ENCODE data around the gene FAM229A.

FAM229A gene

GRCh38 chr1:32334864-32335534 lies 27.3 kb downstream of the FAM229A start:
- DNase-seq (ENCODE audit: insufficient read length, low spot score) (no peak), FAIRE-seq (no peak)
- no peak for TF ChIP-seq POLR2A (IDR thresholded peaks at IDR 0.05; ENCODE audit: low read depth, low read length)

- FAIRE-seq (no peak), DNase-seq (ENCODE audit: insufficient read length, low spot score) (no peak)
- TF ChIP-seq POLR2A (IDR thresholded peaks at IDR 0.05; ENCODE audit: low read depth, low read length), result no peak
Observed at GRCh38 chr1:32334274-32334861, 27.9 kb downstream of the FAM229A start.

- no peak for TF ChIP-seq POLR2A (IDR thresholded peaks at IDR 0.05; ENCODE audit: low read depth, low read length)
- no peak for FAIRE-seq
- no peak for DNase-seq (ENCODE audit: insufficient read length, low spot score)
Observed at GRCh38 chr1:32333251-32333963, 28.9 kb downstream of the FAM229A start.

GRCh38 chr1:32332290-32333079 lies 29.8 kb downstream of the FAM229A start:
- no peak for FAIRE-seq
- no peak for DNase-seq (ENCODE audit: insufficient read length, low spot score)
- TF ChIP-seq POLR2A (IDR thresholded peaks at IDR 0.05; ENCODE audit: low read depth, low read length), result no peak

- DNase-seq (ENCODE audit: insufficient read length, low spot score), result no peak
- no peak for FAIRE-seq
- TF ChIP-seq POLR2A (IDR thresholded peaks at IDR 0.05; ENCODE audit: low read depth, low read length), result no peak
Observed at GRCh38 chr1:32331549-32331948, 30.7 kb downstream of the FAM229A start.

DNA sequence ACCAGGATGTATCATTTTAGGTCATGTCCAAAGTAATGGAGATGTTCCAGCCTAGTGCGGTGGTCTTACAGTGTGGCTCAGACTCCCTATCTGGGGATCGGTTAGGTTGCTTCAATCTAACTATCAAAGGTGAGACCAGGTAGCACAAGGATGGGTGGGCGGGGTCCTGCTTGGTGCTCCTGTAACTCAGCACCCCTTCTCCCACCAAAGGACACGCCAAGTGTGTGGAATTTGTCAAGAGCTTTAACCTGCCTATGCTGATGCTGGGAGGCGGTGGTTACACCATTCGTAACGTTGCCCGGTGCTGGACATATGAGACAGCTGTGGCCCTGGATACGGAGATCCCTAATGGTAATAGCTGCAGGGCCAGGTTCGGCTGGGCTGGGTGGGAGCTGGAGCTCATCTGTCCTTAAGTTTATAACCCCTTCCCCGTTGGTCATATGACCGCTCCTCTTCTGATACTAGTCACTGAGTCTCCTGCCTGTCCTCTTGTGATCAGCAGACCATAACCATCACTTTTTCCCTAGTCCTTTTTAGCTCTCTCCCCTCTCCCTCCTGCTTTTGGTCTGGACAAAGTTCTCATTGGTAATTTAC lies 31.6 kb downstream of the FAM229A start:
- no peak for TF ChIP-seq POLR2A (IDR thresholded peaks at IDR 0.05; ENCODE audit: low read depth, low read length)
- FAIRE-seq, result no peak
- DNase-seq (ENCODE audit: insufficient read length, low spot score), result no peak

GRCh38 chr1:32329931-32330466 lies 32.3 kb downstream of the FAM229A start:
- DNase-seq (ENCODE audit: insufficient read length, low spot score), result no peak
- TF ChIP-seq POLR2A (IDR thresholded peaks at IDR 0.05; ENCODE audit: low read depth, low read length), result no peak
- no peak for FAIRE-seq

DNA sequence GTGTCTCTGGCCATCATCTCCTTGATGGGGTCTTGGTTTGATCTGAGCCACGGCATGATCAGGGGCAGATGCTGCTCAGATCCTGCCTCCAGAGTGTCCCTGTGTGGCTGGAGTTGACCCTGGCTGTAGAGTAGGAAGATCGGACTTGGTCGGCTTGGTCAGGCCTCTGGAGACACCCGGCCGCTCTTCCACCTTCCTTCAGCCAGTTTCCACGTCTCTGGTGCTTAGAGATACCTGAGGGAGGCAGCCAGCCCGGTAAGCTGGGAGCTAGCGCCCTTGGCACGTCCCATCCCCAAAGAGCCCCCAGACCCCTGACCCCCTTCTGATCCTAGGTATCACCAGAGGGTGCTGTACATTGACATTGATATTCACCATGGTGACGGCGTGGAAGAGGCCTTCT lies 35.1 kb downstream of the FAM229A start:
- TF ChIP-seq POLR2A (IDR thresholded peaks at IDR 0.05; ENCODE audit: low read depth, low read length), result no peak
- DNase-seq (ENCODE audit: insufficient read length, low spot score) (no peak), FAIRE-seq (no peak)

DNA sequence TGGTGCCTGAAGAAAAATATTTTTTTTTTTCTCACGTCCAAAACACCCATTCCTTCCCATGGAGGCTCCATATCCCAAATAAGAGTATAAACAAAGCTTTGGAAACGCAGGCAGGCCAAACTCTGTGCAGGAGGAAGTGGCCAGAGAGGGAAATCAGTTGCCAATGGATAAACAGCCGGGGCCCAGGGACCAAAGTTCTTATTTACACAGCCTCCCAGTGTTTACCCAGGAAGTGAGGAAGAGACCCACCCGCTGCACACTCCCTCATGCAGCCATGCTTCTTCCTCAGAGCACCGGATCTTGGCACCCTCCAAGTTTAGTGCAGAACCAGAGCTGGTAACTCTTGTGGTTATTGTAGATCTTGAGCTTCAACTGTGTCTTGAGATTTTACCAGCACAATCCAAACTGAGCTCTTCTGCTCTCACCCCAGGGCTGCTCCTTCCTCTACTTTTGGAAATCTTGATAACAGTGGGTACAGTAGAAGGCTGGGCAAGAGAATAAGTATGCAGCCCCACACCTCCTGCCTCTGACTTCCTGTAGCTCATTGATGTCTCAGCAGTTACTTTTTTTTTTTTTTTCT lies 40.5 kb downstream of the FAM229A start:
- FAIRE-seq (no peak), DNase-seq (ENCODE audit: insufficient read length, low spot score) (no peak)
- TF ChIP-seq POLR2A (IDR thresholded peaks at IDR 0.05; ENCODE audit: low read depth, low read length), result no peak

DNA sequence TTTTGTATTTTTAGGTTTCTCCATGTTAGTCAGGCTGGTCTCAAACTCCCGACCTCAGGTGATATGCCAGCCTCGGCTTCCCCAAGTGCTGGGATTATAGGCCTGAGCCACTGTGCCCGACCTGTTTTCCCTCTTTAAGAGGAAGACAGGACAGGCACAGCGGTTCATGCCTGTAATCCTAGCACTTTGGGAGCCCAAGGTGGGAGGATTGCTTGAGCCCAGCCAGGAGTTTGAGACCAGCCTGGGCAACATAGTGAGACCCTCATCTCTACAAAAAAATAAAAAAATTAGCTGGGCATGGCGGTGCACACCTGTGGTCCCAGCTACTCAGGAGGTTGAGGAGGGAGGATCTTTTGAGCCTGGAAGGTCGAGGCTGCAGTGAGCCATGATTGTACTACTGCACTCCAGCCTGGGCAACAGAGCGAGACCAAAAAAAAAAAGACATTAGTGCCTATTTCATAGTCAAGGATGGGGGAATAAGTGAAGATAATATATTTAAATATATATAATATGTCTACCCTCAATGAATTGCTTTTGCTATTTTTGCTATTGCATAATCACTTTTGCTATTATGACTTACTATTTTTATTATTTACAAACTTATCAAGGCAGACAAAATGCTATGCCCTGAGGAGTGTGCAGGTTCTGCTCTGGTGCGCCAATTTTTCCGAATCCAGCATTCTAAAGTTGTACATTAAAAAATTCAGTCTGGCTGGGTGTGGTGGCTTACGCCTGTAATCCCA lies 44.0 kb downstream of the FAM229A start:
- FAIRE-seq, result no peak
- no peak for DNase-seq (ENCODE audit: insufficient read length, low spot score)
- no peak for TF ChIP-seq POLR2A (IDR thresholded peaks at IDR 0.05; ENCODE audit: low read depth, low read length)

- FAIRE-seq (no peak), DNase-seq (ENCODE audit: insufficient read length, low spot score) (no peak)
- no peak for TF ChIP-seq POLR2A (IDR thresholded peaks at IDR 0.05; ENCODE audit: low read depth, low read length)
Observed at GRCh38 chr1:32316903-32317277, 45.4 kb downstream of the FAM229A start.

GRCh38 chr1:32311709-32312393 lies 50.4 kb downstream of the FAM229A start:
- FAIRE-seq, result no peak
- no peak for DNase-seq (ENCODE audit: insufficient read length, low spot score)
- TF ChIP-seq POLR2A (IDR thresholded peaks at IDR 0.05; ENCODE audit: low read depth, low read length), result no peak

Data from H54 (cell line).